HG03342 (cell line): ENCODE data around the gene SWSAP1.
"Not testable (repeated sequence)": the region's sequence is repeated elsewhere in the genome, so short reads cannot be mapped to it uniquely, and the experiment has no call there.

Experiments
- ATAC-seq: cut with Tn5 transposase; IDR thresholded peaks from one replicate; pipeline ENCODE4 v1.9.1; 2021; ENCODE audit warnings: mild to moderate bottlenecking, moderate library complexity; ENCODE audit not compliant: unreplicated experiment

Gene SWSAP1

GRCh38 chr19:11378319-11379189 lies 4.1 kb downstream of the SWSAP1 start:
- ATAC-seq, result no peak

- not testable (repeated sequence) for ATAC-seq
These were observed 4.9 kb downstream of the SWSAP1 start for GRCh38 chr19:11379269-11379845.

- ATAC-seq, result no peak
These were observed 5.4 kb downstream of the SWSAP1 start for GRCh38 chr19:11379857-11380350.

- ATAC-seq, result peak; percentile 78
These were observed 6.4 kb downstream of the SWSAP1 start for GRCh38 chr19:11380653-11381537.

GRCh38 chr19:11382898-11383705 lies 8.6 kb downstream of the SWSAP1 start:
- no peak for ATAC-seq

GRCh38 chr19:11383706-11384048 lies 9.2 kb downstream of the SWSAP1 start:
- ATAC-seq, result no peak

- ATAC-seq, result no peak
These were observed 10.3 kb downstream of the SWSAP1 start for GRCh38 chr19:11384778-11385129.

GRCh38 chr19:11387162-11388034 lies 12.9 kb downstream of the SWSAP1 start:
- no peak for ATAC-seq

GRCh38 chr19:11390359-11390758 lies 15.9 kb downstream of the SWSAP1 start:
- no peak for ATAC-seq

GRCh38 chr19:11390933-11391680 lies 16.6 kb downstream of the SWSAP1 start:
- no peak for ATAC-seq

- no peak for ATAC-seq
These were observed 22.7 kb downstream of the SWSAP1 start for GRCh38 chr19:11397089-11397610.

GRCh38 chr19:11399667-11400066 lies 25.2 kb downstream of the SWSAP1 start:
- no peak for ATAC-seq

GRCh38 chr19:11400798-11401197 lies 26.3 kb downstream of the SWSAP1 start:
- no peak for ATAC-seq

- no peak for ATAC-seq
These were observed 27.5 kb downstream of the SWSAP1 start for GRCh38 chr19:11401808-11402543.

GRCh38 chr19:11404588-11405222 lies 30.2 kb downstream of the SWSAP1 start:
- no peak for ATAC-seq

GRCh38 chr19:11405846-11406643 lies 31.6 kb downstream of the SWSAP1 start:
- ATAC-seq, result no peak
